ENCODE measurements around the gene NTRK3. TPM values are rescaled to one million over a fixed set of nuclear protein-coding genes. Genes with fewer than 3 reads are reported as not detected.

Gene NTRK3
- total RNA-seq, 1 donor from 2014 or later = 3.5 TPM

DNA sequence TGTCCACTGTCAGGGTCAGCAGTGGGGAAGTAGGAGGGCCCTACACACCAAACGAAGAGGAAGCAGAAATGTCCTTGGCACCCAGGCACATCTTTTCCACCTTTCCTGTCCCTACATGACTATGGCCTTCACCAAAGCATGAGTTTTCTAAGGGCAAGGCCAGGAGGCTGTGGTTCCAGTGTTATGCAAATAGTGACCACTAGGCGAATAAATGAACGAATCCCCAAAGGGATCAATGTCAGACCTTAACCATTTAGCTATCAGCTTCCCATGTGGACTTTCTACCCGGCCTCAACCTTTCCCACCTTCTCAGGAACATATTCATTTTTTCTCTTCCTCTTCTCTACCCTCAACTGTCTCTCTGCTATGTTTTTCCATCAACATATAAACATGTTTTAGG lies 63.1 kb downstream of the NTRK3 start:
- no peaks in the 10 kb centered on the region for H3K27me3 ChIP-seq (ENCODE audit: low read depth)
- H3K27ac ChIP-seq = no peak overlapping the region
- no peak for DNase-seq
- H3K9me3 ChIP-seq = no peaks in the 10 kb centered on the region
- TF ChIP-seq, protein P1, sequence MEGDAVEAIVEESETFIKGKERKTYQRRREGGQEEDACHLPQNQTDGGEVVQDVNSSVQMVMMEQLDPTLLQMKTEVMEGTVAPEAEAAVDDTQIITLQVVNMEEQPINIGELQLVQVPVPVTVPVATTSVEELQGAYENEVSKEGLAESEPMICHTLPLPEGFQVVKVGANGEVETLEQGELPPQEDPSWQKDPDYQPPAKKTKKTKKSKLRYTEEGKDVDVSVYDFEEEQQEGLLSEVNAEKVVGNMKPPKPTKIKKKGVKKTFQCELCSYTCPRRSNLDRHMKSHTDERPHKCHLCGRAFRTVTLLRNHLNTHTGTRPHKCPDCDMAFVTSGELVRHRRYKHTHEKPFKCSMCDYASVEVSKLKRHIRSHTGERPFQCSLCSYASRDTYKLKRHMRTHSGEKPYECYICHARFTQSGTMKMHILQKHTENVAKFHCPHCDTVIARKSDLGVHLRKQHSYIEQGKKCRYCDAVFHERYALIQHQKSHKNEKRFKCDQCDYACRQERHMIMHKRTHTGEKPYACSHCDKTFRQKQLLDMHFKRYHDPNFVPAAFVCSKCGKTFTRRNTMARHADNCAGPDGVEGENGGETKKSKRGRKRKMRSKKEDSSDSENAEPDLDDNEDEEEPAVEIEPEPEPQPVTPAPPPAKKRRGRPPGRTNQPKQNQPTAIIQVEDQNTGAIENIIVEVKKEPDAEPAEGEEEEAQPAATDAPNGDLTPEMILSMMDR (IDR thresholded peaks at IDR 0.05) = no peak
- intact Hi-C loops (cut with DNase I) = no loop called here
- no peaks in the 10 kb centered on the region for H3K4me1 ChIP-seq
- ATAC-seq = no peak
- H3K4me3 ChIP-seq = no peak overlapping the region
- no peaks in the 10 kb centered on the region for H3K36me3 ChIP-seq

DNA sequence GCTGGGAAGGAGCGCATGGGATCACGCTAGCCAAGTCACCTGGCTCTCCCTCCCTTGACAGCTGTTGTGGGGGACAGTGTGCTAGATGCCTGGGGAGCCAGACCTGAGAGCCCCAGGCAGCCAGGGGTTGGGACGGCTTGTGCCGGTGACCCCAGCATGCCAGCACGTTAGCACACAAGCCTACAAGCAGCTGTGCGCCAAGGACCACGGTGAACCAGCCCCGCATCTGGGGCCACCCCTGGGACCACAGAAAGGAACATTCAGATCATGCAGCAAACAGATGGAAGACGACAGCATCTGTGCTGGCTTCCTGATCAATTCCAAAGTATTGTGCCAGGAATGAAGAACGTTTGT lies 64.8 kb downstream of the NTRK3 start:
- no peaks in the 10 kb centered on the region for H3K4me1 ChIP-seq
- no peaks in the 10 kb centered on the region for H3K36me3 ChIP-seq

DNA sequence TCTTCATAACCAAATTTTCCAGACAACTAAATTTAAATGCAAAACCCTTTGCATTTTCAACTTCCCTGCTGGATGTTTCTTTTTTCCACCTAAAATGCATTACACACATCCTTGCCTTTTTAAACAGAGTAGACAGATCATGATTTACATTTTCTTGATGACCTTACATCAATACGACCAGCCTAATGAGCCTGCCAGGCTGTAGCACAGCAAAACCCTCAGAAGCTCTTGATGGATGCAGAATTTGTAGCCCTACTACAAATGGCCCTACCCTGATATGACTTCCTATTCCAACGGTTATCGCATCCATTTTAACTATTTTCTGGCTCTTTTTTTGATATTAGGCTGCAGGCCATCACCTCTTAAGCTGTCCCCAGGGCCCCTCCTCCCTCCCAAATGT lies 66.3 kb downstream of the NTRK3 start:
- Histone ChIP-seq H3K4me1 (no peaks in the 10 kb centered on the region), H3K9me3 (no peaks in the 10 kb centered on the region), H3K27me3 (ENCODE audit: low read depth) (no peaks in the 10 kb centered on the region), H3K4me3 (no peak overlapping the region), H3K36me3 (no peaks in the 10 kb centered on the region), H3K27ac (no peak overlapping the region)
- no peak for ATAC-seq
- TF ChIP-seq, protein P1 (IDR thresholded peaks at IDR 0.05) = no peak
- DNase-seq = no peak
- intact Hi-C loops (cut with DNase I) = no loop called here

More for the DNA sequence above, 64.8 kb downstream of the NTRK3 start:
- Histone ChIP-seq H3K27me3 (ENCODE audit: low read depth) (no peaks in the 10 kb centered on the region), H3K9me3 (no peaks in the 10 kb centered on the region), H3K4me3 (no peak overlapping the region), H3K27ac (no peak overlapping the region)
- intact Hi-C loops (cut with DNase I) = no loop called here
- no peak for ATAC-seq
- TF ChIP-seq, protein P1 (IDR thresholded peaks at IDR 0.05) = no peak
- DNase-seq = no peak

DNA sequence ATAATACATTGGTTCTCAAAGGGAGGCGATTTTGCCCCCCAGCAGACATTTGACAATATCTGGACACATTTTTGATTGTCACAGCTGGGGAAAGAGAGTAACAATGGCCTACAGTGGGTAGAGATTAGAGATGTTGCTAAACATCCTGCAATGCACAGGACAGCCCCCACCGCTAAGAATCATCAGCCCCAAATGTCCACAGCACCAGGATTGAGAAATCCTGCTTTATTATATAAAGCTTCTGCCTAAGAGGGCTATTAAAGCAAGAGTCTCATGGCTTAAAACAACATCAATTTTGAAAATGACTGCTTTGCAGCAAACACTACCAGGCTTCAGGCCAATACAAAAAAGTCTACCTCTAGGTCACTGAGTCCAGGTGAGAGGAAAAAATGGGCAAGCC lies 68.2 kb downstream of the NTRK3 start:
- no peak overlapping the region for H3K27ac ChIP-seq
- DNase-seq (no peak), ATAC-seq (no peak)
- H3K36me3 ChIP-seq = no peaks in the 10 kb centered on the region
- H3K4me1 ChIP-seq = no peaks in the 10 kb centered on the region
- intact Hi-C loops (cut with DNase I) = no loop called here
- no peaks in the 10 kb centered on the region for H3K27me3 ChIP-seq (ENCODE audit: low read depth)
- no peak overlapping the region for H3K4me3 ChIP-seq
- H3K9me3 ChIP-seq = no peaks in the 10 kb centered on the region
- TF ChIP-seq, protein P1 (IDR thresholded peaks at IDR 0.05) = no peak

DNA sequence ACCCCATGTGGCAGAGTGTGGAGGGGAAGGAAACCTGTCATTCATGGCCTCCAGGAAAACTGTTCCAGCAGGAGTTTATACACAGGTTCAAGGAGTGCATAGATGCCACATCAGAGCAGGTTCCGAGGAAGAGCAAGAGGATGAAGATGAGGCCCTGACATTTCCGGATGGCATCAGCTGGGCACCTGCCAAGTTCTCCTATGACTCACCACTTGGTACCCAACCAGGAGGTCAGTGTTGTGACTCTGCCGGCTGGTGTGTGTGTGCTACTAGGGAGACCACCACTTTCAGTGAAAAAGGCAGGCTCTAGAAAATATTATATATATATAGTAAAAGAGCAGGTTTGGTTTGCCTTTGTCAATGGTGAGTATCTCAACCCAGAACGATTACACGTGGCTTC lies 69.3 kb downstream of the NTRK3 start:
- Histone ChIP-seq H3K27ac (no peak overlapping the region), H3K4me3 (no peak overlapping the region), H3K9me3 (no peaks in the 10 kb centered on the region), H3K4me1 (no peaks in the 10 kb centered on the region), H3K36me3 (no peaks in the 10 kb centered on the region), H3K27me3 (ENCODE audit: low read depth) (no peaks in the 10 kb centered on the region)
- DNase-seq (no peak), ATAC-seq (no peak)
- TF ChIP-seq, protein P1 (IDR thresholded peaks at IDR 0.05) = no peak
- intact Hi-C loops (cut with DNase I) = no loop called here

DNA sequence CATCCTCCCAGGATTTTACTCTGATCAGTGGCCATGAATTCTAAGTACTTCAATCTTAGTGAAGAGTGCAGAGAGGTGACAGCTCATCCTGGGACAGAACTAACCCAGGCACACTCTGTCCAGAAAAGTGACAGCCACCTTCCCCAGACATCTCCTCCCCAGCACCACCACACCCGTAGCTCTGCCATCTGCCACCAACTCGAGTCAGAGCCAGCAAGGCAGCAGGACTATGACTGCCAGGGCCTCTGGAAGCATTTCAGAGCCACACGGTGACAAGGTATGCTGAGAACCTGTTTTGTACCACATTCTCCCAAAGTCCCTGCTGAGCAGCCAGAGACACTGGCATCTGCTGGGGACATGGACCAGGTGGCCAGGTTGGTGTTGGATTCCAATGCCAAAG lies 71.0 kb downstream of the NTRK3 start:
- H3K4me1 ChIP-seq = no peaks in the 10 kb centered on the region
- TF ChIP-seq, protein P1 (IDR thresholded peaks at IDR 0.05) = no peak
- no peak for ATAC-seq
- DNase-seq = no peak
- intact Hi-C loops (cut with DNase I) = no loop called here
- H3K36me3 ChIP-seq = no peaks in the 10 kb centered on the region
- H3K27ac ChIP-seq = no peak overlapping the region
- H3K4me3 ChIP-seq = no peak overlapping the region
- H3K9me3 ChIP-seq = no peaks in the 10 kb centered on the region
- no peaks in the 10 kb centered on the region for H3K27me3 ChIP-seq (ENCODE audit: low read depth)

All from lower lobe of right lung (tissue), 2 donors.